Measurements from ENCODE around the gene CRYBA1. TPM values are rescaled to one million over a fixed set of nuclear protein-coding genes. Genes with fewer than 3 reads are reported as not detected.

CRYBA1 gene
- total RNA-seq, 2 donors from 2014 or later = not detected

DNA sequence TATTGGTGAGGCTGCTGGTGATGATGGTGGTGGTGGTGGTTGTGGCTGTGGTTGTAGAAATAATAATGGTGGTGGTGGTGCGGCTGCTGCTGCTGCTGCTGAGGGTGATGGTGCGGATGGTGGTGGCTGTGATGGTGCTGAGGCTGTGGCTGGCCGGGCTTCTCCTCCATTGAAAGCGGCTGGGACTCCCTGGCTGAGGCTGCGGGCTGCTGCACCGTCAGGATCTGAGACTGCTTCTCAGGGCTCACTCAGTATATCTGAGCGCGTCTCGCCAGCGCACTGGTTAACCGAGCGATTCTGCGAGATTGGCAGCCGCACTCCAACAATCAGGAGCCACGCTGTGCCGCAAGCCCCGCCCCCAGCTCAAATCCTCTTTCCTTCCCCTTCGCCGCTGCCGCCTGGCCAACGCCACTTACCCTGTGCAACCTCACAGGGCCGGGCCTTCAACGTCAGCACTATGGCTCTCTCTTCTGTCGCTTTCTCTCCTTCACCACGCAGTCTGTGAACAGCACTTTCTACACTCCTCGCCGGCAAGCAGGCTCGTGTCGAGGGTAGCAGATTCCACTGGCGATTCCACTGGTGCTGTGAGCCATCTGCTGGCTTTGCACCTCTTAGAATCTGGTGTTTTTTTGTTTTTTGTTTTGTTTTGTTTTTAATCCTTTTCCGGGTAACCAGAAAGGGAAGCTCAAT is 47.4 kb downstream of the CRYBA1 start, which contains the start of gene NUFIP2:
Gene NUFIP2 (minus strand): TSS at position 259 of the 690 bp plus-strand sequence. CDS start 89 bp downstream, at position 170.
- Mint-ChIP-seq H3K9me3 (no peaks in the 10 kb centered on the region), H3K27me3 (ENCODE audit: insufficient read depth) (no peaks in the 10 kb centered on the region), H3K4me3 (peak within 1 kb of the TSS; percentile 100), H3K27ac (peak within 1 kb of the TSS; percentile 98), H3K36me3 (ENCODE audit: low read depth) (peaks cover 16% of the 10 kb centered on the region), H3K4me1 (peaks cover 17% of the 10 kb centered on the region)
- Histone ChIP-seq H3K4me1 (ENCODE audit: control insufficient read depth, insufficient read depth, low read length) (no peaks in the 10 kb centered on the region), H3K36me3 (ENCODE audit: control insufficient read depth, insufficient read depth, low read length) (peaks cover 26% of the 10 kb centered on the region), H3K27ac (ENCODE audit: low read depth, low read length) (peak within 1 kb of the TSS; percentile 94), H3K27me3 (ENCODE audit: control insufficient read depth, insufficient read depth, low read length, poor library complexity, severe bottlenecking) (no peaks in the 10 kb centered on the region), H3K9ac (ENCODE audit: extremely low read depth, low read length, poor library complexity, severe bottlenecking) (peak within 1 kb of the TSS; percentile 98), H3K9me3 (ENCODE audit: control insufficient read depth, low read length) (no peaks in the 10 kb centered on the region), H3K4me3 (ENCODE audit: low read length) (peak within 1 kb of the TSS; percentile 84)
- peak; percentile 100 for DNase-seq
- WGBS, 2 experiments (ENCODE audit: insufficient coverage in 1 of 2, insufficient read length in 1 of 2) = 0 to 2% methylated on average over 13 to 30 of the region's 31 CpGs
- TF ChIP-seq, protein P1, sequence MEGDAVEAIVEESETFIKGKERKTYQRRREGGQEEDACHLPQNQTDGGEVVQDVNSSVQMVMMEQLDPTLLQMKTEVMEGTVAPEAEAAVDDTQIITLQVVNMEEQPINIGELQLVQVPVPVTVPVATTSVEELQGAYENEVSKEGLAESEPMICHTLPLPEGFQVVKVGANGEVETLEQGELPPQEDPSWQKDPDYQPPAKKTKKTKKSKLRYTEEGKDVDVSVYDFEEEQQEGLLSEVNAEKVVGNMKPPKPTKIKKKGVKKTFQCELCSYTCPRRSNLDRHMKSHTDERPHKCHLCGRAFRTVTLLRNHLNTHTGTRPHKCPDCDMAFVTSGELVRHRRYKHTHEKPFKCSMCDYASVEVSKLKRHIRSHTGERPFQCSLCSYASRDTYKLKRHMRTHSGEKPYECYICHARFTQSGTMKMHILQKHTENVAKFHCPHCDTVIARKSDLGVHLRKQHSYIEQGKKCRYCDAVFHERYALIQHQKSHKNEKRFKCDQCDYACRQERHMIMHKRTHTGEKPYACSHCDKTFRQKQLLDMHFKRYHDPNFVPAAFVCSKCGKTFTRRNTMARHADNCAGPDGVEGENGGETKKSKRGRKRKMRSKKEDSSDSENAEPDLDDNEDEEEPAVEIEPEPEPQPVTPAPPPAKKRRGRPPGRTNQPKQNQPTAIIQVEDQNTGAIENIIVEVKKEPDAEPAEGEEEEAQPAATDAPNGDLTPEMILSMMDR (conservative IDR thresholded peaks at IDR 0.05) = no peak

DNA sequence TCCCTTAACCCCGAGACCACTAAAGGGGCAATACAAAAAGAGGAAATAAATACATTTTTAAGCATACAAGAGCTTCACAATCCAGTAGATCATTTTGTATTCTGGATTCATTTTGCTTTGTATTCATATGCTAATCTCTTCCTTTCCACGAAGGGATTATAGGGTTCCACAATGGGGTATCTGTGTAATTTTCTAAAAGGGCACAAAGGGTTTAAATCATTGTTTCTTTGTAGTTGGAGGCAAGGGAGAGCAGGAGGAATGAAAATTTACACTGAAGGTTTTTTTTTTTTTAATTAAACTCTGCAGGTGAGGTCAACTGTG is 47.9 kb downstream of the CRYBA1 start:
- peak overlapping the region; percentile 83 for H3K9ac ChIP-seq (ENCODE audit: extremely low read depth, low read length, poor library complexity, severe bottlenecking)

DNA sequence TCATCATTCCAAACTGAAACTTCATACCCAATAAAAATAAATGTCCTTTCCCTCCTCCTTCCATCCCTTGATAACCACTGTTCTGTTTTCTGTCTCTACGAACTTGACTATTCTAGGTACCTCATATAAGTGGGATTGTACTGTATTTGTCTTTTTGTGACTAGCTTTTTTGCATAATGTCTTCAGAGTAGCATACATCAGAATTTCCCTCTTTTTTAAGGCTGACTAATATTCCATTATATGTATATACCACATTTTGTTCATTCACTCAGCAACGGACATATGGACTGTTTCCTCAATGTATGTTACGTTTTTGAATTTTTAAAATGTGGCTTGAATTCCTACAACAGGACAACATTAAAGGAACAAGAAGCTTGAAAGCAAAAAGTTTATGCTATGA is 48.8 kb downstream of the CRYBA1 start:
- TF ChIP-seq, protein P1 (conservative IDR thresholded peaks at IDR 0.05) = no peak
- H3K4me3 ChIP-seq (ENCODE audit: low read length) = no peak overlapping the region
- H3K27ac ChIP-seq (ENCODE audit: low read depth, low read length) = no peak overlapping the region
- no peaks in the 10 kb centered on the region for H3K27me3 ChIP-seq (ENCODE audit: control insufficient read depth, insufficient read depth, low read length, poor library complexity, severe bottlenecking)
- no peaks in the 10 kb centered on the region for H3K27me3 Mint-ChIP-seq (ENCODE audit: insufficient read depth)
- peaks cover 12% of the 10 kb centered on the region for H3K36me3 ChIP-seq (ENCODE audit: control insufficient read depth, insufficient read depth, low read length)
- no peak overlapping the region for H3K27ac Mint-ChIP-seq
- H3K36me3 Mint-ChIP-seq (ENCODE audit: low read depth) = peaks cover 3% of the 10 kb centered on the region
- no peaks in the 10 kb centered on the region for H3K9me3 ChIP-seq (ENCODE audit: control insufficient read depth, low read length)
- 90% methylated on average over 3 of the region's 3 CpGs; no CpG with 5 or more reads in 1 of the 2 experiments for WGBS, 2 experiments (ENCODE audit: insufficient coverage in 1 of 2, insufficient read length in 1 of 2)
- no peak for DNase-seq
- H3K4me1 ChIP-seq (ENCODE audit: control insufficient read depth, insufficient read depth, low read length) = no peaks in the 10 kb centered on the region
- no peaks in the 10 kb centered on the region for H3K9me3 Mint-ChIP-seq
- H3K4me1 Mint-ChIP-seq = peaks cover 13% of the 10 kb centered on the region
- H3K4me3 Mint-ChIP-seq = no peak overlapping the region
- no peak overlapping the region for H3K9ac ChIP-seq (ENCODE audit: extremely low read depth, low read length, poor library complexity, severe bottlenecking)

More for the DNA sequence above, 47.9 kb downstream of the CRYBA1 start:
- Histone ChIP-seq H3K4me1 (ENCODE audit: control insufficient read depth, insufficient read depth, low read length) (no peaks in the 10 kb centered on the region), H3K4me3 (ENCODE audit: low read length) (peak overlapping the region; percentile 84), H3K27me3 (ENCODE audit: control insufficient read depth, insufficient read depth, low read length, poor library complexity, severe bottlenecking) (no peaks in the 10 kb centered on the region), H3K36me3 (ENCODE audit: control insufficient read depth, insufficient read depth, low read length) (peaks cover 21% of the 10 kb centered on the region), H3K9me3 (ENCODE audit: control insufficient read depth, low read length) (no peaks in the 10 kb centered on the region), H3K27ac (ENCODE audit: low read depth, low read length) (peak overlapping the region; percentile 94)
- Mint-ChIP-seq H3K27ac (peak overlapping the region; percentile 98), H3K9me3 (no peaks in the 10 kb centered on the region), H3K27me3 (ENCODE audit: insufficient read depth) (no peaks in the 10 kb centered on the region), H3K4me1 (peaks cover 15% of the 10 kb centered on the region), H3K4me3 (peak overlapping the region; percentile 100), H3K36me3 (ENCODE audit: low read depth) (peaks cover 11% of the 10 kb centered on the region)
- TF ChIP-seq, protein P1 (conservative IDR thresholded peaks at IDR 0.05) = no peak
- WGBS, 2 experiments (ENCODE audit: insufficient coverage in 1 of 2, insufficient read length in 1 of 2) = 0 to 7% methylated on average over 2 of the region's 2 CpGs
- no peak for DNase-seq
